DOHH2 (cell line): Measurements from ENCODE around the gene DNAJC27.

Experiments used
- EZH2phosphoT487 ChIP-seq: fragments of 200-600 bp; sonication (generic); IDR thresholded peaks from 2 replicates; pipeline ENCODE4 v1.6.1; 2017; ENCODE audit warnings: borderline replicate concordance, mild to moderate bottlenecking, antibody characterized with exemption, low read length, moderate library complexity, mixed read lengths
- TF ChIP-seq, protein P1 (sequence below): fragments of 200-600 bp; sonication (generic); IDR thresholded peaks from one replicate; pipeline ENCODE4 v1.5.1; 2014; ENCODE audit warnings: antibody characterized with exemption, mild to moderate bottlenecking, low read depth, low read length; ENCODE audit not compliant: poor library complexity, severe bottlenecking

DNA sequence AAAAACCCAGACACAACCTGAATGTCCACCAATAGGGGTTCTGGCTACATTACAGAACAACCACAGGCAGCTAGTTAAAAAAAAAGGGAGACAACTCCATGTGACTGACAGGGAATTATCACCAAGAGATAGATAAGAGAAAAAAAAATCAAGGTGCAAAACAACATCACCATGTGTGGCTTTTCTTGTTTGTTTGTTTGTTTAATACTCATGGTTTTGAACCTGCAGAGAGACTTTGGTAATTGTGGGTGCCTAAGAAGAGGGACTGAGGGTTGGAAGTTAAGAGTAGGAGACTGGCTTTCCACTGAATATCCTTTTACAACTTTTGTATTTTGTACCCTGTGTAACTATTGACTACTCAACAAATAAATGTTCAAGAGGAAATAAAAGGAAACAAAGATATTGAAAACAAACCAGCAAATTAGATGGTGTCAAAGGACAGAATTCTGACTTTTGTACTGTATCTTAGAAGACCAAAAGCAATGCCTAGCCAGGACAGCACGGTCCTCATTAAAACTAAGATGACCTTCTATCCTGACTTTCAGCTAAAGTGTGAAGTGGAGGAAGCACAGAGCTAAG is 22.5 kb upstream of the DNAJC27 start:
- TF ChIP-seq, protein P1, sequence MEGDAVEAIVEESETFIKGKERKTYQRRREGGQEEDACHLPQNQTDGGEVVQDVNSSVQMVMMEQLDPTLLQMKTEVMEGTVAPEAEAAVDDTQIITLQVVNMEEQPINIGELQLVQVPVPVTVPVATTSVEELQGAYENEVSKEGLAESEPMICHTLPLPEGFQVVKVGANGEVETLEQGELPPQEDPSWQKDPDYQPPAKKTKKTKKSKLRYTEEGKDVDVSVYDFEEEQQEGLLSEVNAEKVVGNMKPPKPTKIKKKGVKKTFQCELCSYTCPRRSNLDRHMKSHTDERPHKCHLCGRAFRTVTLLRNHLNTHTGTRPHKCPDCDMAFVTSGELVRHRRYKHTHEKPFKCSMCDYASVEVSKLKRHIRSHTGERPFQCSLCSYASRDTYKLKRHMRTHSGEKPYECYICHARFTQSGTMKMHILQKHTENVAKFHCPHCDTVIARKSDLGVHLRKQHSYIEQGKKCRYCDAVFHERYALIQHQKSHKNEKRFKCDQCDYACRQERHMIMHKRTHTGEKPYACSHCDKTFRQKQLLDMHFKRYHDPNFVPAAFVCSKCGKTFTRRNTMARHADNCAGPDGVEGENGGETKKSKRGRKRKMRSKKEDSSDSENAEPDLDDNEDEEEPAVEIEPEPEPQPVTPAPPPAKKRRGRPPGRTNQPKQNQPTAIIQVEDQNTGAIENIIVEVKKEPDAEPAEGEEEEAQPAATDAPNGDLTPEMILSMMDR, result no peak
- no peak for TF ChIP-seq EZH2phosphoT487
